ENCODE data around the gene SCN3B. TPM values are rescaled to one million over a fixed set of nuclear protein-coding genes. Genes with fewer than 3 reads are reported as not detected.

The SCN3B gene
- total and polyA plus RNA-seq, 7 donors, result 11.1 to 69.0 (median 21.7) TPM

GRCh38 chr11:123645286-123645975, 9.0 kb downstream of the SCN3B start:
- WGBS, 3 donors, result 71 to 72% (median 72%) methylated on average over 11 to 12 of the region's 12 CpGs
- H3K27me3 ChIP-seq (ENCODE audit: insufficient read depth in 3 of 3, low read length in 2 of 3), result no peaks in the 10 kb centered on the region

GRCh38 chr11:123642435-123642834, 12.0 kb downstream of the SCN3B start:
- ATAC-seq (no peak), DNase-seq (no peak)
- no peak overlapping the region for H3K4me3 ChIP-seq
- H3K4me1 ChIP-seq, result peaks cover 14% of the 10 kb centered on the region
- peaks cover 7 to 28% of the 10 kb centered on the region in 2 donors for H3K36me3 ChIP-seq (ENCODE audit: insufficient read depth in 1 of 2, low read depth in 1 of 2)
- no peak for TF ChIP-seq CTCF (IDR thresholded peaks at IDR 0.05)
- intact Hi-C loops (cut with DNase I), result no loop called here
- H3K9me3 ChIP-seq, result no peaks in the 10 kb centered on the region
- no peak overlapping the region for H3K27ac ChIP-seq
- 87 to 93% (median 93%) methylated on average over 15 of the region's 15 CpGs for WGBS, 3 donors
- H3K27me3 ChIP-seq (ENCODE audit: insufficient read depth in 3 of 3, low read length in 2 of 3), result no peaks in the 10 kb centered on the region

More at GRCh38 chr11:123645286-123645975, 9.0 kb downstream of the SCN3B start:
- H3K9me3 ChIP-seq, result no peaks in the 10 kb centered on the region
- DNase-seq (no peak), ATAC-seq (no peak)
- intact Hi-C loops (cut with DNase I), result no loop called here
- H3K4me3 ChIP-seq, result no peak overlapping the region
- peaks cover 5 to 24% of the 10 kb centered on the region in 2 donors for H3K36me3 ChIP-seq (ENCODE audit: insufficient read depth in 1 of 2, low read depth in 1 of 2)
- no peak overlapping the region for H3K27ac ChIP-seq
- no peak for TF ChIP-seq CTCF (IDR thresholded peaks at IDR 0.05)
- peaks cover 5% of the 10 kb centered on the region for H3K4me1 ChIP-seq

- no peak for TF ChIP-seq CTCF (IDR thresholded peaks at IDR 0.05)
These were observed 13.0 kb downstream of the SCN3B start for GRCh38 chr11:123641495-123641840.

GRCh38 chr11:123640677-123641494, 13.5 kb downstream of the SCN3B start:
- TF ChIP-seq CTCF (IDR thresholded peaks at IDR 0.05), result peak; percentile 86

More at GRCh38 chr11:123641495-123641840, 13.0 kb downstream of the SCN3B start:
- Histone ChIP-seq H3K9me3 (no peaks in the 10 kb centered on the region), H3K27me3 (ENCODE audit: insufficient read depth in 3 of 3, low read length in 2 of 3) (no peaks in the 10 kb centered on the region), H3K36me3 (ENCODE audit: insufficient read depth in 1 of 2, low read depth in 1 of 2) (peaks cover 7 to 34% of the 10 kb centered on the region in 2 donors), H3K27ac (no peak overlapping the region), H3K4me3 (no peak overlapping the region), H3K4me1 (peaks cover 14% of the 10 kb centered on the region)
- 76 to 78% (median 77%) methylated on average over 4 of the region's 4 CpGs for WGBS, 3 donors
- DNase-seq (no peak), ATAC-seq (no peak)
- intact Hi-C loops (cut with DNase I), result loop anchor here (1.0 to 2.0 kb wide), 2 partner anchors 65 to 66 kb away; no protein-coding TSS in a partner anchor

More at GRCh38 chr11:123640677-123641494, 13.5 kb downstream of the SCN3B start:
- H3K4me1 ChIP-seq, result peaks cover 14% of the 10 kb centered on the region
- intact Hi-C loops (cut with DNase I), result loop anchor here (1.0 to 2.0 kb wide), 2 partner anchors 66 kb away; no protein-coding TSS in a partner anchor
- peaks cover 7 to 38% of the 10 kb centered on the region in 2 donors for H3K36me3 ChIP-seq (ENCODE audit: insufficient read depth in 1 of 2, low read depth in 1 of 2)
- ATAC-seq (peak; percentile 85 to 95 (median 90)), DNase-seq (peak; percentile 42 to 73)
- H3K4me3 ChIP-seq, result no peak overlapping the region
- WGBS, 3 donors, result 25 to 31% (median 29%) methylated on average over 22 of the region's 22 CpGs
- no peak overlapping the region for H3K27ac ChIP-seq
- H3K27me3 ChIP-seq (ENCODE audit: insufficient read depth in 3 of 3, low read length in 2 of 3), result no peaks in the 10 kb centered on the region
- H3K9me3 ChIP-seq, result no peaks in the 10 kb centered on the region

Measured in psoas muscle (tissue), 8 donors.